ENCODE measurements around the gene RIPK4. TPM values are rescaled to one million over a fixed set of nuclear protein-coding genes. Genes with fewer than 3 reads are reported as not detected.

RIPK4 gene
- total and polyA plus RNA-seq, 2 of the 13 experiments (the other 11 are each of a cell fraction or from before 2014, with no cell fraction given): 3.1 to 4.9 TPM

- Histone ChIP-seq H3K27ac (ENCODE audit: extremely low read length, insufficient read depth, low read length) (no peak overlapping the region), H3K79me2 (ENCODE audit: insufficient read depth, low read length) (no peaks in the 10 kb centered on the region), H3K9me3 (ENCODE audit: low read length) (peaks cover 3% of the 10 kb centered on the region; the same call in 1 of the 2 replicates), H3K4me3 (replicated peaks in 1 of 3; ENCODE audit: insufficient read depth in 1 of 3, low read depth in 2 of 3, low read length in 3 of 3) (no peak overlapping the region), H3K9ac (ENCODE audit: insufficient read depth, low read depth, low read length) (no peak overlapping the region), H4K20me1 (ENCODE audit: insufficient read depth, low read length) (no peaks in the 10 kb centered on the region), H3K4me1 (ENCODE audit: insufficient read depth, low read length) (no peaks in the 10 kb centered on the region), H2AFZ (ENCODE audit: low read length) (no peak overlapping the region), H3K36me3 (replicated peaks in 1 of 2; ENCODE audit: control insufficient read depth in 1 of 2, insufficient read depth in 2 of 2, low read length in 2 of 2) (peaks cover 51 to 97% of the 10 kb centered on the region in 2 experiments), H3K27me3 (ENCODE audit: control insufficient read depth in 1 of 2, insufficient read depth in 2 of 2, low read length in 2 of 2) (no peaks in the 10 kb centered on the region), H3K4me2 (ENCODE audit: low read depth, low read length) (no peak overlapping the region)
- in situ Hi-C loops (cut with HindIII; ENCODE audit: extremely low pct_ligation_motif_present, low pct_unique_long_range_greater_than_20kb): no loop called here
- POLR2A ChIA-PET: no interaction called here
- CTCF ChIA-PET (ENCODE audit: low intra/inter-chr PET ratio, low total read pairs): no interaction called here
- TF ChIP-seq, protein P1, sequence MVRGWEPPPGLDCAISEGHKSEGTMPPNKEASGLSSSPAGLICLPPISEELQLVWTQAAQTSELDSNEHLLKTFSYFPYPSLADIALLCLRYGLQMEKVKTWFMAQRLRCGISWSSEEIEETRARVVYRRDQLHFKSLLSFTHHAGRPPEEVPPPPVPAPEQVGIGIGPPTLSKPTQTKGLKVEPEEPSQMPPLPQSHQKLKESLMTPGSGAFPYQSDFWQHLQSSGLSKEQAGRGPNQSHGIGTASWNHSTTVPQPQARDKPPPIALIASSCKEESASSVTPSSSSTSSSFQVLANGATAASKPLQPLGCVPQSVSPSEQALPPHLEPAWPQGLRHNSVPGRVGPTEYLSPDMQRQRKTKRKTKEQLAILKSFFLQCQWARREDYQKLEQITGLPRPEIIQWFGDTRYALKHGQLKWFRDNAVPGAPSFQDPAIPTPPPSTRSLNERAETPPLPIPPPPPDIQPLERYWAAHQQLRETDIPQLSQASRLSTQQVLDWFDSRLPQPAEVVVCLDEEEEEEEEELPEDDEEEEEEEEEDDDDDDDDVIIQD (CRISPR knock-in tag; IDR thresholded peaks at IDR 0.05; ENCODE audit: low read depth): no peak
- no peak for TF ChIP-seq DNMT1 (CRISPR knock-in tag; IDR thresholded peaks at IDR 0.05)
- TF ChIP-seq, protein P2, sequence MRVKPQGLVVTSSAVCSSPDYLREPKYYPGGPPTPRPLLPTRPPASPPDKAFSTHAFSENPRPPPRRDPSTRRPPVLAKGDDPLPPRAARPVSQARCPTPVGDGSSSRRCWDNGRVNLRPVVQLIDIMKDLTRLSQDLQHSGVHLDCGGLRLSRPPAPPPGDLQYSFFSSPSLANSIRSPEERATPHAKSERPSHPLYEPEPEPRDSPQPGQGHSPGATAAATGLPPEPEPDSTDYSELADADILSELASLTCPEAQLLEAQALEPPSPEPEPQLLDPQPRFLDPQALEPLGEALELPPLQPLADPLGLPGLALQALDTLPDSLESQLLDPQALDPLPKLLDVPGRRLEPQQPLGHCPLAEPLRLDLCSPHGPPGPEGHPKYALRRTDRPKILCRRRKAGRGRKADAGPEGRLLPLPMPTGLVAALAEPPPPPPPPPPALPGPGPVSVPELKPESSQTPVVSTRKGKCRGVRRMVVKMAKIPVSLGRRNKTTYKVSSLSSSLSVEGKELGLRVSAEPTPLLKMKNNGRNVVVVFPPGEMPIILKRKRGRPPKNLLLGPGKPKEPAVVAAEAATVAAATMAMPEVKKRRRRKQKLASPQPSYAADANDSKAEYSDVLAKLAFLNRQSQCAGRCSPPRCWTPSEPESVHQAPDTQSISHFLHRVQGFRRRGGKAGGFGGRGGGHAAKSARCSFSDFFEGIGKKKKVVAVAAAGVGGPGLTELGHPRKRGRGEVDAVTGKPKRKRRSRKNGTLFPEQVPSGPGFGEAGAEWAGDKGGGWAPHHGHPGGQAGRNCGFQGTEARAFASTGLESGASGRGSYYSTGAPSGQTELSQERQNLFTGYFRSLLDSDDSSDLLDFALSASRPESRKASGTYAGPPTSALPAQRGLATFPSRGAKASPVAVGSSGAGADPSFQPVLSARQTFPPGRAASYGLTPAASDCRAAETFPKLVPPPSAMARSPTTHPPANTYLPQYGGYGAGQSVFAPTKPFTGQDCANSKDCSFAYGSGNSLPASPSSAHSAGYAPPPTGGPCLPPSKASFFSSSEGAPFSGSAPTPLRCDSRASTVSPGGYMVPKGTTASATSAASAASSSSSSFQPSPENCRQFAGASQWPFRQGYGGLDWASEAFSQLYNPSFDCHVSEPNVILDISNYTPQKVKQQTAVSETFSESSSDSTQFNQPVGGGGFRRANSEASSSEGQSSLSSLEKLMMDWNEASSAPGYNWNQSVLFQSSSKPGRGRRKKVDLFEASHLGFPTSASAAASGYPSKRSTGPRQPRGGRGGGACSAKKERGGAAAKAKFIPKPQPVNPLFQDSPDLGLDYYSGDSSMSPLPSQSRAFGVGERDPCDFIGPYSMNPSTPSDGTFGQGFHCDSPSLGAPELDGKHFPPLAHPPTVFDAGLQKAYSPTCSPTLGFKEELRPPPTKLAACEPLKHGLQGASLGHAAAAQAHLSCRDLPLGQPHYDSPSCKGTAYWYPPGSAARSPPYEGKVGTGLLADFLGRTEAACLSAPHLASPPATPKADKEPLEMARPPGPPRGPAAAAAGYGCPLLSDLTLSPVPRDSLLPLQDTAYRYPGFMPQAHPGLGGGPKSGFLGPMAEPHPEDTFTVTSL (CRISPR knock-in tag; IDR thresholded peaks at IDR 0.05; ENCODE audit: borderline replicate concordance): no peak
- TF ChIP-seq FOSL1 (CRISPR knock-in tag; IDR thresholded peaks at IDR 0.05; ENCODE audit: borderline replicate concordance): no peak
- FAIRE-seq: no peak
- DNase-seq (ENCODE audit: low spot score): no peak
- ATAC-seq: no peak
- 98% methylated on average over 18 of the region's 26 CpGs for WGBS (ENCODE audit: low lambda C conversion rate)
- intact Hi-C loops (cut with micrococcal nuclease; ENCODE audit: unreplicated experiment): no loop called here
- no TSS peak for BruUV-seq (replicated peaks)
These were observed 23.4 kb downstream of the RIPK4 start for GRCh38 chr21:41743321-41744027.
